K562 (cell line): ENCODE data around the gene CALML6. TPM values are rescaled to one million over a fixed set of nuclear protein-coding genes. Genes with fewer than 3 reads are reported as not detected.

Experiments used
- ATAC-seq: fragments of 200-7000 bp; cut with Tn5 transposase; 3 replicates; pipeline ENCODE4 v1.9.1; 2020; ENCODE audit warnings: moderate library complexity
- BruUV-seq: library from RNA; stranded (reverse); fragments of 400-500 nt; replicated peaks from 2 replicates; lab custom pipeline; 2021; lab: Mats Ljungman, UMichigan
- CTCF ChIA-PET: fragments of 300-600 bp; formaldehyde crosslinking; extraction: SDS; loops from one replicate; lab custom pipeline; 2021; ENCODE audit warnings: low intra/inter-chr PET ratio; lab: Yijun Ruan, JAX
- POLR2A ChIA-PET: fragments of 300-600, 350-650 bp; sonication (Branson Sonifier 250); formaldehyde crosslinking; extraction: SDS; loops from one replicate; lab custom pipeline; 2021; ENCODE audit warnings: antibody characterized with exemption, inconsistent platforms; lab: Yijun Ruan, JAX
- DNase-seq, 4 experiments: peaks; one replicate each; pipeline versions ENCODE4 v3.0.0 to v3.0.0-alpha.2; 2011 to 2018; ENCODE audit warnings: low spot score in 3 of 4, mixed read lengths in 3 of 4; ENCODE audit errors: extremely low read depth in 1 of 4
- FAIRE-seq: peaks from 2 replicates; lab custom pipeline; 2011; peaks lifted over from hg19 to GRCh38; lab: Jason Lieb, UNC
- H2AFZ ChIP-seq: 2 replicates; pipeline ENCODE4 v1.6.0; 2011; ENCODE audit warnings: low read depth, low read length, control low read depth, inconsistent platforms
- H3K27ac ChIP-seq: fragments of 200-600 bp; 3 replicates; pipeline ENCODE4 v1.8.0; 2011; ENCODE audit warnings: low read depth, mild to moderate bottlenecking, control low read depth, inconsistent platforms, low read length, moderate library complexity, mixed read lengths; ENCODE audit errors: extremely low read depth
- H3K27me3 ChIP-seq, 2 experiments: fragments of 300-600 bp in 1 of 2; 2 replicates in 1 of 2; 3 replicates in 1 of 2; pipeline versions ENCODE4 v1.6.0 to v1.8.0; 2011; ENCODE audit warnings: inconsistent platforms in 2 of 2, low read length in 2 of 2, mild to moderate bottlenecking in 1 of 2, mixed read lengths in 1 of 2, moderate library complexity in 1 of 2; ENCODE audit not compliant: control insufficient read depth in 2 of 2, insufficient read depth in 2 of 2
- H3K36me3 ChIP-seq: fragments of 300-600 bp; 3 replicates; pipeline ENCODE4 v1.8.0; 2011; ENCODE audit warnings: mild to moderate bottlenecking, low read length, inconsistent platforms; ENCODE audit not compliant: control insufficient read depth, insufficient read depth
- H3K4me1 ChIP-seq, 2 experiments: fragments of 200-600 bp in 1 of 2; replicated peaks in 1 of 2; 2 replicates in 1 of 2; 3 replicates in 1 of 2; pipeline versions ENCODE4 v1.5.1 to v1.8.0; 2011; ENCODE audit warnings: inconsistent platforms in 2 of 2, low read length in 2 of 2, mild to moderate bottlenecking in 1 of 2, mixed read lengths in 1 of 2, moderate library complexity in 1 of 2; ENCODE audit not compliant: control insufficient read depth in 2 of 2, insufficient read depth in 2 of 2
- H3K4me2 ChIP-seq: 2 replicates; pipeline ENCODE4 v1.6.1; 2011; ENCODE audit warnings: low read length, control low read depth, inconsistent platforms, mixed read lengths; ENCODE audit not compliant: insufficient read depth
- H3K4me3 ChIP-seq: fragments of 200-600 bp; sonication (generic), shearing (Covaris generic); 2 replicates; pipeline ENCODE4 v1.5.1; 2016; ENCODE audit warnings: control low read depth, inconsistent platforms
- H3K79me2 ChIP-seq: fragments of 200-600 bp; 3 replicates; pipeline ENCODE4 v1.8.0; 2011; ENCODE audit warnings: low read length, inconsistent platforms; ENCODE audit not compliant: control insufficient read depth, insufficient read depth
- H3K9ac ChIP-seq, 2 experiments: 2 replicates each; pipeline versions ENCODE4 v1.6.0 to v1.6.1; 2011; ENCODE audit warnings: low read depth in 2 of 2, low read length in 2 of 2, control low read depth in 1 of 2, inconsistent platforms in 1 of 2, mild to moderate bottlenecking in 1 of 2, mixed read lengths in 1 of 2; ENCODE audit not compliant: insufficient read depth in 1 of 2
- H3K9me1 ChIP-seq: one replicate; pipeline ENCODE4 v1.6.0; 2011; ENCODE audit warnings: inconsistent platforms, mild to moderate bottlenecking, low read length, moderate library complexity; ENCODE audit not compliant: control insufficient read depth, insufficient read depth
- H3K9me3 ChIP-seq: replicated peaks from 2 replicates; pipeline ENCODE4 v1.5.1; 2011; ENCODE audit warnings: low read depth, low read length, inconsistent platforms; ENCODE audit not compliant: control insufficient read depth, insufficient read depth
- H4K20me1 ChIP-seq: replicated peaks from 2 replicates; pipeline ENCODE4 v1.6.1; 2011; ENCODE audit warnings: low read length, inconsistent platforms, mixed read lengths; ENCODE audit not compliant: control insufficient read depth, insufficient read depth
- BMI1 ChIP-seq: fragments of 150-350 bp; IDR thresholded peaks from 2 replicates; pipeline ENCODE4 v1.6.1; 2014; ENCODE audit warnings: low read length
- JUND ChIP-seq, 2 experiments: IDR thresholded peaks; 2 replicates in 1 of 2; 3 replicates in 1 of 2; pipeline ENCODE4 v1.6.1; 2011; ENCODE audit warnings: borderline replicate concordance in 2 of 2, low read depth in 2 of 2, low read length in 2 of 2, improper control_type of control experiment in 1 of 2, missing biosample characterization in 1 of 2, missing genetic modification characterization in 1 of 2, missing genetic modification reagents in 1 of 2
- SLC30A9 ChIP-seq: fragments of 250-450 bp; sonication (Bioruptor Pico); IDR thresholded peaks from 2 replicates; pipeline ENCODE4 v1.8.0; 2022; ENCODE audit warnings: mild to moderate bottlenecking, moderate library complexity
- TCF7 ChIP-seq: sonication (generic); IDR thresholded peaks from 2 replicates; pipeline ENCODE4 v1.6.1; 2016; ENCODE audit warnings: antibody characterized with exemption, borderline replicate concordance
- ZNF165 ChIP-seq: fragments of 250-450 bp; sonication (Bioruptor Pico); IDR thresholded peaks from 2 replicates; pipeline ENCODE4 v1.4.0; 2020; ENCODE audit warnings: borderline replicate concordance
- WGBS: fragments of 100-300 bp; shearing (Covaris generic); methylation state at CpG from one replicate; pipeline ENCODE4 v1.1.6; 2016; ENCODE audit warnings: low coverage, mixed read lengths; ENCODE audit not compliant: insufficient coverage; ENCODE audit errors: missing lambda C conversion rate; 5-methylcytosine and 5-hydroxymethylcytosine counted together
- in situ Hi-C: fragments of 300-500 bp; cut with MboI; formaldehyde crosslinking; loops from 4 replicates; pipeline ENCODE4 v1.15.0; 2018; ENCODE audit warnings: inconsistent platforms, mixed read lengths
- intact Hi-C: fragments of 100-400 bp; cut with micrococcal nuclease; formaldehyde crosslinking; loops from 2 replicates; pipeline ENCODE4 v1.14.2; 2022
- polyA plus RNA-seq, 8 experiments: library from polyadenylated mRNA; depleted of rRNA in 4 of 8; stranded (reverse) in 5 of 8; unstranded in 3 of 8; fragments of >200 nt; fragmentation: Nextera tagmentation in 2 of 8; fragmentation: Illumina TruSeq in 1 of 8; extraction: Ambion mirVana in 2 of 8; extraction: Trizol in 1 of 8; gene quantifications; 2 replicates each; pipeline versions ENCODE4 v1.2.1 to v1.2.3, GENCODE V29; 2011 to 2014; ENCODE audit warnings: inconsistent platforms in 1 of 8, missing spikeins in 1 of 8
- total RNA-seq, 7 experiments: library from RNA; depleted of rRNA in 6 of 7; stranded (reverse); fragments of >200 nt in 6 of 7; fragmentation: Illumina TruSeq in 2 of 7; extraction: Trizol in 2 of 7; gene quantifications; 2 replicates each; pipeline versions ENCODE4 v1.2.1 to v1.2.3, GENCODE V29; 2011 to 2021; ENCODE audit warnings: low replicate concordance in 1 of 7
- TF ChIP-seq, protein P1 (sequence below): sonication (generic); formaldehyde crosslinking; IDR thresholded peaks from 2 replicates; pipeline ENCODE4 v1.8.0; 2022; ENCODE audit warnings: mild to moderate bottlenecking, missing genetic modification reagents, borderline replicate concordance

CALML6 gene
- total and polyA plus RNA-seq, 9 of the 15 experiments (the other 6 are each of a cell fraction or from before 2014, with no cell fraction given) = 0.14 TPM; not detected in 8

DNA sequence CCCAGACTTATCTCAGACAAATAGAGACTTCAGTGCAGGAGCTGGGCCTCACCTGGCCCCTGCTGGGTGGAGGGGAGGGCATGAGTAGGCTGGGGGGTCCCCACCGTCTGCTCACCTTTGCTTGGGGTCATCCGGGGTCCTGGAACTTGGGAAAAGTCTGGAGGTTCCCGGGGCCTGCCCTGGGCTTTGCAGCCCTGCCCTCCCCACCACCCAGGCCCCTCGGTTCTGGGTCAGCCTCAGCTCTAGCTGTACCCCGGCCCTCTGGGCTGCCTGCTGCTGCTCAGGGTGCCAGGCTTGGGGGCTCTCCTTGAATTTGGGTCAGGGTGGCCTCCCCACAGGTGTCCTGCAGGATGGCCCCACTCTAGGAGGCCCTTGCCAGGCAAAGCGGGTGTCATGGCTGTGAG lies 6.4 kb downstream of the CALML6 start:
- TF ChIP-seq TCF7 (no peak), SLC30A9 (no peak), JUND (IDR thresholded peaks at IDR 0.05; ENCODE audit: borderline replicate concordance, low read depth, low read length) (no peak), JUND (tag; IDR thresholded peaks at IDR 0.05; ENCODE audit: borderline replicate concordance, low read depth, low read length) (no peak), BMI1 (no peak), ZNF165 (no peak)
- TF ChIP-seq, protein P1, sequence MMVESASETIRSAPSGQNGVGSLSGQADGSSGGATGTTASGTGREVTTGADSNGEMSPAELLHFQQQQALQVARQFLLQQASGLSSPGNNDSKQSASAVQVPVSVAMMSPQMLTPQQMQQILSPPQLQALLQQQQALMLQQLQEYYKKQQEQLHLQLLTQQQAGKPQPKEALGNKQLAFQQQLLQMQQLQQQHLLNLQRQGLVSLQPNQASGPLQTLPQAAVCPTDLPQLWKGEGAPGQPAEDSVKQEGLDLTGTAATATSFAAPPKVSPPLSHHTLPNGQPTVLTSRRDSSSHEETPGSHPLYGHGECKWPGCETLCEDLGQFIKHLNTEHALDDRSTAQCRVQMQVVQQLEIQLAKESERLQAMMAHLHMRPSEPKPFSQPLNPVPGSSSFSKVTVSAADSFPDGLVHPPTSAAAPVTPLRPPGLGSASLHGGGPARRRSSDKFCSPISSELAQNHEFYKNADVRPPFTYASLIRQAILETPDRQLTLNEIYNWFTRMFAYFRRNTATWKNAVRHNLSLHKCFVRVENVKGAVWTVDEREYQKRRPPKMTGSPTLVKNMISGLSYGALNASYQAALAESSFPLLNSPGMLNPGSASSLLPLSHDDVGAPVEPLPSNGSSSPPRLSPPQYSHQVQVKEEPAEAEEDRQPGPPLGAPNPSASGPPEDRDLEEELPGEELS (CRISPR knock-in tag) = no peak
- H3K4me2 ChIP-seq = no peak overlapping the region
- peaks cover 11 to 31% of the 10 kb centered on the region in 2 experiments; a peak in 4 of 5 replicates for H3K27me3 ChIP-seq
- H3K9me1 ChIP-seq = no peaks in the 10 kb centered on the region
- H3K9me3 ChIP-seq = no peaks in the 10 kb centered on the region
- no peak overlapping the region for H2AFZ ChIP-seq
- H3K27ac ChIP-seq = no peak overlapping the region
- no peak for ATAC-seq
- no peak for FAIRE-seq
- no peaks in the 10 kb centered on the region for H3K79me2 ChIP-seq
- no peaks in the 10 kb centered on the region for H3K36me3 ChIP-seq
- H4K20me1 ChIP-seq = peaks cover 8% of the 10 kb centered on the region
- H3K4me1 ChIP-seq = peaks cover 9 to 89% of the 10 kb centered on the region in 2 experiments; a peak in 4 of 5 replicates
- intact Hi-C loops = no loop called here
- H3K9ac ChIP-seq = peak overlapping the region in 1 of 2 experiments; percentile 65; a peak in 2 of 4 replicates
- ChIA-PET CTCF (no interaction called here), POLR2A (interaction anchor here (0.5 kb wide), 1 partner anchor 211 kb away, joined by 3 read pairs; no protein-coding TSS in a partner anchor)
- 32% methylated on average over 6 of the region's 6 CpGs for WGBS
- BruUV-seq = no TSS peak
- no peak for DNase-seq
- H3K4me3 ChIP-seq = no peak overlapping the region
- in situ Hi-C loops = no loop called here
